Choroid plexus epithelial cell (primary cell): ENCODE measurements around the gene OCA2.

Experiments used
- DNase-seq: peaks from one replicate; pipeline ENCODE4 v3.0.0-alpha.2; 2010; ENCODE audit warnings: low read depth
- H3K4me3 ChIP-seq: 2 replicates; pipeline ENCODE4 v1.5.1; 2011; ENCODE audit warnings: low read depth, mild to moderate bottlenecking, control low read depth, low read length, moderate library complexity
- TF ChIP-seq, protein P1 (sequence below): conservative IDR thresholded peaks from 2 replicates; pipeline ENCODE4 v1.5.1; 2011; ENCODE audit warnings: low read depth, mild to moderate bottlenecking, control low read depth, inconsistent platforms, low read length, moderate library complexity

OCA2 gene

DNA sequence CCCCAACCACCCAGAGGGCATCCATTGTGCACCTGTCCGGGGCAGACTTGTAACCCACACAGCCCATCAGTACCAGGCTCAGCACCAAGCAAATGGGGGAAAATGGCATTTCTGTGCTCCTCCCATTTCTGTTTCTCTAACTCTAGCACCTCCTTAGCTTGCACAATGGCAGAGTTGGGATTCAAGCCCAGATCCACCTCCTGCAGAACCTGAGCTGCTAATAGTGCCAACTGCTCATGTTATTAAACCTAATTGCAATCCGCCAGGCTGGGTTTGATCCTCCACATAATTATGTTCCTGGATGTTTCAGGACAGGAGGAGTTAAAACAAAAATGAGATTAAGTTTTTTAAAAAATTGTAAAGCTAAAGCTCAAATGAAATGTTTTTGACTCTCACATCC lies 235.0 kb downstream of the OCA2 start:
- DNase-seq, result no peak
- TF ChIP-seq, protein P1, sequence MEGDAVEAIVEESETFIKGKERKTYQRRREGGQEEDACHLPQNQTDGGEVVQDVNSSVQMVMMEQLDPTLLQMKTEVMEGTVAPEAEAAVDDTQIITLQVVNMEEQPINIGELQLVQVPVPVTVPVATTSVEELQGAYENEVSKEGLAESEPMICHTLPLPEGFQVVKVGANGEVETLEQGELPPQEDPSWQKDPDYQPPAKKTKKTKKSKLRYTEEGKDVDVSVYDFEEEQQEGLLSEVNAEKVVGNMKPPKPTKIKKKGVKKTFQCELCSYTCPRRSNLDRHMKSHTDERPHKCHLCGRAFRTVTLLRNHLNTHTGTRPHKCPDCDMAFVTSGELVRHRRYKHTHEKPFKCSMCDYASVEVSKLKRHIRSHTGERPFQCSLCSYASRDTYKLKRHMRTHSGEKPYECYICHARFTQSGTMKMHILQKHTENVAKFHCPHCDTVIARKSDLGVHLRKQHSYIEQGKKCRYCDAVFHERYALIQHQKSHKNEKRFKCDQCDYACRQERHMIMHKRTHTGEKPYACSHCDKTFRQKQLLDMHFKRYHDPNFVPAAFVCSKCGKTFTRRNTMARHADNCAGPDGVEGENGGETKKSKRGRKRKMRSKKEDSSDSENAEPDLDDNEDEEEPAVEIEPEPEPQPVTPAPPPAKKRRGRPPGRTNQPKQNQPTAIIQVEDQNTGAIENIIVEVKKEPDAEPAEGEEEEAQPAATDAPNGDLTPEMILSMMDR, result no peak

DNA sequence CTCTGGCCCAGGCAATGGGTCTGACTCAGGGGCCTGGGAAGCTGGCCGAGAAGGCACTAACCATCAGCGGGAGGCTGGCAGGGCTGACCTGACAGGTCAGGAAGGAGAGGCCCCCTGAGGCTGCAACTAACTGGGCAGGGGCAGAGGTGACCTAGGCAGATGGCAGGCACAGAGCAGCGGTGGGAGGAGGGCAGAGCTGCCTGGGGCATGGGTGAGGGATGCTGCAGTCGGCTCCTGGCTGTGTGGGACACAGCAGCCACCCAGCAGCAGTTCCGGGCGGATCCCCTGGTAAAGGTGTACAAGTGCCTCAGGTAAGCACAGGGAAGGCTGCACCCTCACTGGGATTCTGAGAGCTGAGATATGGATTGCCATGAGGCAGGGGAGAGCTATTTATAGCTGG lies 236.1 kb downstream of the OCA2 start:
- DNase-seq, result no peak
- TF ChIP-seq, protein P1, result no peak
- H3K4me3 ChIP-seq, result no peak overlapping the region

More for the DNA sequence above, 235.0 kb downstream of the OCA2 start:
- no peak overlapping the region for H3K4me3 ChIP-seq

DNA sequence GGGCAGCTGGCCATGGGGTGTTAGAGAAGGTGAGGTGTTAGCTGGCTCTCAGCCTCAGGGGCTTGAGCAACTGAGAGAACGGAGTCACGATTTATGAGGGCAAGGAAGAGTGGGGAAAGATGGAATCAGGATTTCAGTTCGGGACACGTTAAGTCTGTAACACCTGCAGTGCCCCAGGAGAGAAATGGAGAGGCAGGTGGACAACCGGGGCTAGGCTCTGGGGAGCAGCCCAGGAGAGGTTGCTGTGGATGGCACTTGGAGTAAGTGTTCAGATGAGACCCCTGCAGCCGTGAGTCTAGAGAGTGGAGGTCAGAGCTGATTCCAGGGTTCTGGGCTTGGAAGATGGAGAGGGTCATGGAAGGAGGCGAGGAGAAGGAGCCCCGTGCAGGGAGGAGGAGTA lies 237.9 kb downstream of the OCA2 start:
- no peak for DNase-seq
- H3K4me3 ChIP-seq, result no peak overlapping the region
- TF ChIP-seq, protein P1, result no peak

DNA sequence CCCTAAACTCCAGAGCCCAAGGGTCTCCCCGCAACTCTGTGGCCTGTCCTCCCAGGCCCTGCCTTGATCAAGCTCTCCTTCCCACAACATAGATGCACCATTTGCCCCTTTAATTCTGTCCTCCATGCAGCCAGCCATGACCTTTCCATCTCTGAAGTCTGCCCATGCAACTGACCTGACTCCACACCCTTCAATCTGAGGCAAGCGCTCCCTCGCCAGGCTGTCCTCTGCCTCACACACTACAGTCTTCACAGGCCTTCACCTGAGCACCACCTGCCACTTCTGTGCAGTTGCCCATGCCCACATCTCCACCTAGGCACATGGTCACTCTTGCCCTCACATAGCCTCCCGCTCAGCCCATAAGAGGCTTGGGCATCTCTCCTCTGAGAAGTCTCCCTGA lies 244.0 kb downstream of the OCA2 start:
- no peak overlapping the region for H3K4me3 ChIP-seq
- TF ChIP-seq, protein P1, result no peak
- DNase-seq, result no peak

DNA sequence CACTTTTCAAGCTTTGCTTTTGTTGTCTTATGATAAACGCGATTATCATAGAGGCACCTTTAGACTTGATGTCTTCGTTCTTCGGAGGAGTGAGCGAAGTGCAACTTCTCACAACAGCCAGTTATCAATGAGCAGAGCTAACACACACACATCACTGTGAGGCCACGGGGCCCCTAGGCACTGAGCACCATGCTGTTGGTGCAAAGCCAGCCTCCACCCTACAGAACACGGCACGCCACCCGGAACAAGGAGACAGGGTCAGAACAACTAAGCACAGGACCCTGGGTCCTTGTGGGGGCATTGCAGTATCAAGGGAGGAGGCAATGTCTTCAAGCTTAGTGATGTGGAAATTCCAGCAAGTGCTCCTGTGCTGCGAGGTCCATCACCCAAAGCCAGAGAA lies 244.5 kb downstream of the OCA2 start:
- no peak for DNase-seq
- no peak overlapping the region for H3K4me3 ChIP-seq
- TF ChIP-seq, protein P1, result no peak

DNA sequence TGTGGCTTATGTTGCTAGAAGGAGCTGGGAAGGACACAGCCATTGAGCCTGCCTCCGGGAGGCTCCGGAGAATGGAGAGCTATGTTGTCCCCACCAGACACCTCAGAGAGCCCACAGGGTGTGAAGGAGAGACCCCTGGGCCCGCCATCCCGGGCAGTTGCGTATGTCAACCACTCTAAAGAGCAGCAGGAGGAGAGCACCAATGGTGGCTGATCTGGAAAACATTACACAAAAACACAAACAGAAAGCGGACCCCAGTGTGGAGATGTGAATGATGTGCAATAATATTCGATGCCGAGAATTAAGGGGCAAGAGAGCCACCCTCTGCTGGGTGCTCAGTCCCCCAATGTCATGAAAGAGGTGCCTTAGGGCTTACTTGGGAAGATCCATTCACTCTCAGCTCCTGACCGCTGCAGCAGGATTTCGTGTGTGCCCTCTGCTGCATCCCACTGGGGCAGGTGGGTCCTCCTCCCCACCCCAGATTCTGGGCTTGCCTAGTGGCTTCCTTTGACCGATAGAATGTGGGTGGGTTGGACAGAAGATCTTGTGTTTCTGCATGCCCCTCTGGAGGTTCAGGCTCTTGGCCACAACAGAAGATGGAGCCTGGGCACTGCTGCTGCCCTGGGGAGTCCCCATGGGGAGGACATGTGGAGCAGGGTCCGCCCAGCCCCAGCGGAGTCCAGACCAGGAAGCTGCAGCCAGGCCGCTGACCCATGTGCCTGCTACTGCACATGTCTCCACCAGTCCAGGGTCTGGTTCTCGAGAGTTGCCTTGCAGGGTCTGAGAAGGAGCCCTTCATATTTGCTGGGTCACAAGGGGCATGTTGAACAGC lies 245.3 kb downstream of the OCA2 start:
- no peak overlapping the region for H3K4me3 ChIP-seq
- peak; percentile 9 for DNase-seq
- TF ChIP-seq, protein P1, result peak; percentile 35

DNA sequence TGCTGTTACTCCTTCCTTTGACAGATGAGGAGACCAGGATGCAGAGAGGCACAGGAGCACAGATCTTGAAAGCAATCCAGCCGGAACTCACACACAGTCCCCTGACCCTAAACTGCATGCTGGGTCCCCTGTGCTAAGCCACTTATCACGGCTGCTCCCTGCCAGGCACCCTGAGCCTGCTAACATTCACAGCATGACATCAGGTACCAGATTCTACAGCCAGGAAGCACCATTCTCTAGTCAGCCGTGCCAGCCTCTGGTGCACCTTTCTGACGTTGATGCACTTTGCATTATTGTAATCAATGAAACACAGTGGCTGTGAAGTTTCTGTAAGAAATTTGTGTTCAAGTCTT lies 247.3 kb downstream of the OCA2 start:
- DNase-seq, result no peak
- H3K4me3 ChIP-seq, result no peak overlapping the region
- TF ChIP-seq, protein P1, result no peak
